Vagina (tissue), 2 donors: ENCODE measurements around the gene AMPD3.

ENCODE experiments used
- POLR2A ChIP-seq, 2 donors: fragments of 450-650 bp; IDR thresholded peaks; one replicate each; pipeline ENCODE4 v1.6.1; 2017; ENCODE audit warnings: antibody characterized with exemption in 2 of 2, mild to moderate bottlenecking in 2 of 2, moderate library complexity in 2 of 2
- POLR2AphosphoS5 ChIP-seq, 2 donors: sonication (generic); formaldehyde crosslinking; IDR thresholded peaks; one replicate each; pipeline ENCODE4 v1.9.0; 2017; ENCODE audit warnings: antibody characterized with exemption in 2 of 2, mild to moderate bottlenecking in 2 of 2, low read depth in 1 of 2; ENCODE audit not compliant: insufficient read depth in 1 of 2
- TF ChIP-seq, protein P1 (sequence below), 3 experiments: fragments of 450-650 bp in 2 of 3; fragments of 200-600 bp in 1 of 3; sonication (generic) in 1 of 3; IDR thresholded peaks; one replicate each; pipeline ENCODE4 v1.5.1; 2017 to 2019; ENCODE audit warnings: antibody characterized with exemption in 3 of 3, mild to moderate bottlenecking in 2 of 3, moderate library complexity in 2 of 3

DNA sequence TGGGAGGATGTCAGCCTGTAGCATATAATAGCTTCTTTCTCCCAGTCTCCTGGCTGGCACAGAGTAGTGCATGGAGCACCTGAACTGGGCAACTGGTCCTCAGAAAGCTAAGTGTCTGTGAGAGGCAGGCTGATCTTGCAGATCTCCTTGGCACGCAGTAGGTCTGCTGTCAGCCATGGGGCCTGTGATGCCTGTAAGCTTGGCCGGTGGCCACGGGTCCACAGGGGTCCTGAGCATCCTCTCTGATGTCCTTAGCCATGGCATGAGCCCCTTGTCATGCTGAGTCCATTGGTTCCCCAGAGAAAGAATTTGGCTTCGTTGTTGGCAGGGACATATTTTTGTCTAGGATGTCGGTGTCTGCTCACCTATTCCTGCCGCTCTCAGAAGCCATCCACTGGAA lies 25.0 kb downstream of the AMPD3 start:
- TF ChIP-seq, protein P1, sequence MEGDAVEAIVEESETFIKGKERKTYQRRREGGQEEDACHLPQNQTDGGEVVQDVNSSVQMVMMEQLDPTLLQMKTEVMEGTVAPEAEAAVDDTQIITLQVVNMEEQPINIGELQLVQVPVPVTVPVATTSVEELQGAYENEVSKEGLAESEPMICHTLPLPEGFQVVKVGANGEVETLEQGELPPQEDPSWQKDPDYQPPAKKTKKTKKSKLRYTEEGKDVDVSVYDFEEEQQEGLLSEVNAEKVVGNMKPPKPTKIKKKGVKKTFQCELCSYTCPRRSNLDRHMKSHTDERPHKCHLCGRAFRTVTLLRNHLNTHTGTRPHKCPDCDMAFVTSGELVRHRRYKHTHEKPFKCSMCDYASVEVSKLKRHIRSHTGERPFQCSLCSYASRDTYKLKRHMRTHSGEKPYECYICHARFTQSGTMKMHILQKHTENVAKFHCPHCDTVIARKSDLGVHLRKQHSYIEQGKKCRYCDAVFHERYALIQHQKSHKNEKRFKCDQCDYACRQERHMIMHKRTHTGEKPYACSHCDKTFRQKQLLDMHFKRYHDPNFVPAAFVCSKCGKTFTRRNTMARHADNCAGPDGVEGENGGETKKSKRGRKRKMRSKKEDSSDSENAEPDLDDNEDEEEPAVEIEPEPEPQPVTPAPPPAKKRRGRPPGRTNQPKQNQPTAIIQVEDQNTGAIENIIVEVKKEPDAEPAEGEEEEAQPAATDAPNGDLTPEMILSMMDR (IDR thresholded peaks at IDR 0.05) = no peak
- TF ChIP-seq POLR2A (IDR thresholded peaks at IDR 0.05) (no peak), POLR2AphosphoS5 (IDR thresholded peaks at IDR 0.05; ENCODE audit: insufficient read depth in 1 of 2, low read depth in 1 of 2) (no peak)
